Activated CD4-positive, alpha-beta T cell treated with anti-CD3 and anti-CD28 coated beads, Interleukin-2, amount 10 ng/mL, durations not matched to agents 24 days and 14 days (primary cell): Measurements from ENCODE around the gene MS4A4E. TPM values are rescaled to one million over a fixed set of nuclear protein-coding genes. Genes with fewer than 3 reads are reported as not detected.
"Not testable (repeated sequence)": the region's sequence is repeated elsewhere in the genome, so short reads cannot be mapped to it uniquely, and the experiment has no call there.

Experiments used
- DNase-seq: peaks from one replicate; pipeline ENCODE4 v3.0.0; 2022
- H3K27ac Mint-ChIP-seq: one replicate; pipeline ENCODE4 v1.8.0; 2022; ENCODE audit warnings: mild to moderate bottlenecking, mixed read lengths
- H3K27me3 Mint-ChIP-seq: one replicate; pipeline ENCODE4 v1.8.0; 2022; ENCODE audit warnings: mixed read lengths
- H3K36me3 Mint-ChIP-seq: one replicate; pipeline ENCODE4 v1.8.0; 2022; ENCODE audit warnings: low read depth, mild to moderate bottlenecking, mixed read lengths
- H3K4me1 Mint-ChIP-seq: one replicate; pipeline ENCODE4 v1.8.0; 2021; ENCODE audit warnings: mixed read lengths
- H3K4me3 Mint-ChIP-seq: one replicate; pipeline ENCODE4 v1.8.0; 2022; ENCODE audit warnings: mild to moderate bottlenecking, moderate library complexity, mixed read lengths
- H3K9me3 Mint-ChIP-seq: one replicate; pipeline ENCODE4 v1.8.0; 2021; ENCODE audit warnings: mixed read lengths
- intact Hi-C: fragments of 100-400 bp; cut with micrococcal nuclease; formaldehyde crosslinking; loops from one replicate; pipeline ENCODE4 v1.15.1; 2023
- total RNA-seq: library from RNA; stranded (reverse); gene quantifications from 2 replicates; pipeline ENCODE4 v1.2.3, GENCODE V29; 2022

The MS4A4E gene
- total RNA-seq, 1 donor from 2014 or later = not detected

DNA sequence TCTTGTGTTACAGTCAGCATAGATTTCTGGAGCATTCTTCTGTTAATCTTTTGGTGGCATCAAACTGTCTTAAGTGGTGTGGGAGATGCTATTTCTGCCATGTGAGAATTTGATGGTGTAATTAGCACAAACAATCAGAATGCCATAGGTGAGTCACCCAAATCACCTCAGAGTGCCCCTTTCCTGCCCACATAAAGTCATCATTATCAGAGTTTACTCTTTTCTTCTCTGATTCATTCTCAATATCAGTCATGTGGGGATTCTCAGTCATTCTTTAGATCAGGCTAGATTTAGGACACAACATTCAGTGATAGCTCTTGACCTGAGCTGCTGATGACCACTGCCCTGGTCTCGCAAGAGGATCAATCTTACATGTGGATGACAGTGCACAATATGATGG is 36.3 kb downstream of the MS4A4E start:
- Mint-ChIP-seq H3K27me3 (peaks cover 4% of the 10 kb centered on the region), H3K27ac (no peak overlapping the region), H3K4me1 (peaks cover 5% of the 10 kb centered on the region), H3K36me3 (no peaks in the 10 kb centered on the region), H3K4me3 (no peak overlapping the region), H3K9me3 (no peaks in the 10 kb centered on the region)
- intact Hi-C loops = no loop called here
- DNase-seq = no peak

DNA sequence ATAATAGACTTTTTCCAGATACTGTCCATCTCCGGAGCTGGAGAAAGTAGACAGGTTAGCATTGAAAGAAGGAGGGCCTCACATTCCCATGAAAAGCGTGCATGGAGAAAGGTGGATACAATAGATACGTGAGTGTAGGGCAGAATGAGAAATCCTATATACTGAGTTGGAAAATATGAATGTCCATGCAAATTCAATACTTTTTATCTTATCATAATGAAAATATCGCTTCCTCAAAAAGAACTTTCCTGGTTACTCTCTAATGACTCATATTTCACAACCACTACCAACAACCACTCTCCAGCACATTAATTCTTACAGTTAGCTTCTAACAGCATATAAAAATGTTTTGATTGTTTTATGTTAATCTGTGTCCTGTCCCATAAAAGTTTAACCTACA is 38.0 kb downstream of the MS4A4E start:
- intact Hi-C loops = no loop called here
- H3K27me3 Mint-ChIP-seq = peaks cover 4% of the 10 kb centered on the region
- DNase-seq = no peak
- H3K9me3 Mint-ChIP-seq = no peaks in the 10 kb centered on the region
- H3K4me3 Mint-ChIP-seq = no peak overlapping the region
- no peaks in the 10 kb centered on the region for H3K36me3 Mint-ChIP-seq
- peaks cover 5% of the 10 kb centered on the region for H3K4me1 Mint-ChIP-seq
- no peak overlapping the region for H3K27ac Mint-ChIP-seq

DNA sequence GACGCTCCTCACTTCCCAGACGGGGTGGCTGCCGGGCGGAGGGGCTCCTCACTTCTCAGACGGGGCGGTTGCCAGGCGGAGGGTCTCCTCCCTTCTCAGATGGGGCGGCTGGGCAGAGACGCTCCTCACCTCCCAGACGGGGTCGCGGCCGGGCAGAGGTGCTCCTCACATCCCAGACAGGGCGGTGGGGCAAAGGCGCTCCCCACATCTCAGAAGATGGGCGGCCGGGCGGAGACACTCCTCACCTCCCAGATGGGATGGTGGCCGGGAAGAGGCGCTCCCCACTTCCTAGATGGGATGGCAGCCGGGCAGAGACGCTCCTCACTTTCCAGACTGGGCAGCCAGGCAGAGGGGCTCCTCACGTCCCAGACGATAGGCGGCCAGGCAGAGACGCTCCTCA is 41.6 kb downstream of the MS4A4E start:
- H3K27ac Mint-ChIP-seq, H3K27me3 Mint-ChIP-seq, H3K9me3 Mint-ChIP-seq, H3K36me3 Mint-ChIP-seq, H3K4me1 Mint-ChIP-seq, H3K4me3 Mint-ChIP-seq, intact Hi-C loops: not testable (repeated sequence)
- peak; percentile 44 for DNase-seq

GRCh38 chr11:60197442-60197841 is 45.5 kb downstream of the MS4A4E start:
- H3K36me3 Mint-ChIP-seq = no peaks in the 10 kb centered on the region
- peak; percentile 41 for DNase-seq
- H3K4me3 Mint-ChIP-seq = no peak overlapping the region
- peaks cover 7% of the 10 kb centered on the region for H3K4me1 Mint-ChIP-seq
- H3K27ac Mint-ChIP-seq = no peak overlapping the region
- H3K27me3 Mint-ChIP-seq = peaks cover 3% of the 10 kb centered on the region
- intact Hi-C loops = loop anchor here (10.0 kb wide), 1 partner anchor 443 kb away; the partner anchor contains the start of gene STX3
- no peaks in the 10 kb centered on the region for H3K9me3 Mint-ChIP-seq

DNA sequence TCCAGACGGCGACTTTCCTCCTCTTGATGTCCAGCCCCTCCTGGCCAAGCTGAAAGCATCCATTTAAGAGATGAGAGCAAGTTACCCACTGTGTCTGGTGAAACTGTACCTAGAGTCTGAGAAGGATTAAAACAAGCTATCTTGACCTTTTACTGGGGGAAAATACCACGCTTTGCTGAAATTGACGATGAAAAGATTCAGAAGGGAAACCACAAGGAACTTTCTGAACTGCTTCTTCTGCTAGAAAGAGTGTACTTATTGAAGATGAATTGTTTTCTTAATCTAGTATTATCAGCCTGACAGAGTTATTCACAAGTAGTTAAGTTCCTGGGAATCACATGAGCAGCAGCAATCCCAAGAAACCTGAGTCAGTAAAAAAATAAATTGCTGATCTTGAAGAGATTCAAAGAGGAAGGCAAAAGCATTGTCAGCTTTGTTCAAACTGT is 47.0 kb downstream of the MS4A4E start:
- intact Hi-C loops = loop anchor here (10.0 kb wide), 1 partner anchor 441 kb away; the partner anchor contains the start of gene STX3
- peaks cover 3% of the 10 kb centered on the region for H3K27me3 Mint-ChIP-seq
- no peaks in the 10 kb centered on the region for H3K36me3 Mint-ChIP-seq
- no peaks in the 10 kb centered on the region for H3K9me3 Mint-ChIP-seq
- no peak overlapping the region for H3K4me3 Mint-ChIP-seq
- H3K27ac Mint-ChIP-seq = no peak overlapping the region
- peaks cover 7% of the 10 kb centered on the region for H3K4me1 Mint-ChIP-seq
- DNase-seq = peak; percentile 20

GRCh38 chr11:60194511-60194910 is 48.4 kb downstream of the MS4A4E start:
- Mint-ChIP-seq H3K9me3 (no peaks in the 10 kb centered on the region), H3K36me3 (no peaks in the 10 kb centered on the region), H3K27me3 (peaks cover 3% of the 10 kb centered on the region), H3K4me3 (no peak overlapping the region), H3K27ac (no peak overlapping the region), H3K4me1 (peaks cover 7% of the 10 kb centered on the region)
- intact Hi-C loops = loop anchor here (10.0 kb wide), 1 partner anchor 440 kb away; the partner anchor contains the start of gene STX3
- no peak for DNase-seq

DNA sequence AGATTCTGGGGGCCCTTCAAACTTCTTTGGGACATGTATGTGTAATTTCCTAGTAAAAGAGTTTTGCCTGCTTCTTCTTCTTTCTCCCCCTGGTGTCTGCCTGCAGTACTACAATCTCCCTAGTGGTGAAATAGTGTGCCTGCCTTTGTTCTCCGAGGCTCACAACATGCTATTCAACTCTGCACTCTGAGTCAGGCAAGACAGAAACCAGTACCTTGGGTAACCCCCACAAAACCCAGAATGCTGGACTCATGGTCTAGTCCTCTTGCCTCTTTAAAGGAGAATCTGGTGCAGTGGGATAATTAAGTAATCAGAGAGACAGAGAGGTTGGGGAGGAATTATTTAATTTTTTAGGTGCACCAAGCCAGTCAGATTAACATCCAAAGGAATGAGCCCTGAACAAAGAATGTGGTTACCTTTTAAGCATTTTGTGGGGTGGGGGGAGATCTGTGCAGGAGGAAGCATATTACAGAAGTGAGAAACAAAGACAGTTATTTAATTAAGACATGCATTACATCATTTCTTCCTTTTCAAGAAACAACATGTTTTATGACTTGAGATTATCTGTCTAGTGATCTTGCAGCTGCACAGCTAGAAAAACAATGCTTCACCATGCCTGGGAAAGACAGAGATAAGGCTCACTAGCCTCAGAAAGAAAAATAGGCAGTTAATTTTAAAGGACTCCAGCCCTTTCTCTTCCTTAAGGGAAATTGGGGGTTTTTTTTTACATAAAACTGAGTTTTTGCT is 49.1 kb downstream of the MS4A4E start:
- intact Hi-C loops = loop anchor here (2.0 to 10.0 kb wide), 2 partner anchors 371 to 439 kb away; partner anchors contain the start of gene STX3
- Mint-ChIP-seq H3K4me1 (peaks cover 7% of the 10 kb centered on the region), H3K27me3 (peaks cover 3% of the 10 kb centered on the region), H3K9me3 (no peaks in the 10 kb centered on the region), H3K4me3 (no peak overlapping the region), H3K36me3 (no peaks in the 10 kb centered on the region), H3K27ac (no peak overlapping the region)
- DNase-seq = peak; percentile 88

- H3K4me1 Mint-ChIP-seq, H3K9me3 Mint-ChIP-seq, H3K27me3 Mint-ChIP-seq, H3K36me3 Mint-ChIP-seq, DNase-seq, H3K4me3 Mint-ChIP-seq, H3K27ac Mint-ChIP-seq: not testable (repeated sequence)
- intact Hi-C loops = loop anchor here (2.0 to 10.0 kb wide), 2 partner anchors 370 to 438 kb away; partner anchors contain the start of gene STX3
Measured at GRCh38 chr11:60192564-60192963, 50.4 kb downstream of the MS4A4E start.

GRCh38 chr11:60188481-60188880 is 54.5 kb downstream of the MS4A4E start:
- H3K27me3 Mint-ChIP-seq, H3K27ac Mint-ChIP-seq, DNase-seq, intact Hi-C loops, H3K4me3 Mint-ChIP-seq, H3K36me3 Mint-ChIP-seq, H3K9me3 Mint-ChIP-seq, H3K4me1 Mint-ChIP-seq: not testable (repeated sequence)

GRCh38 chr11:60186128-60186527 is 56.8 kb downstream of the MS4A4E start:
- DNase-seq, H3K27ac Mint-ChIP-seq, intact Hi-C loops, H3K4me3 Mint-ChIP-seq, H3K27me3 Mint-ChIP-seq, H3K9me3 Mint-ChIP-seq, H3K4me1 Mint-ChIP-seq, H3K36me3 Mint-ChIP-seq: not testable (repeated sequence)

DNA sequence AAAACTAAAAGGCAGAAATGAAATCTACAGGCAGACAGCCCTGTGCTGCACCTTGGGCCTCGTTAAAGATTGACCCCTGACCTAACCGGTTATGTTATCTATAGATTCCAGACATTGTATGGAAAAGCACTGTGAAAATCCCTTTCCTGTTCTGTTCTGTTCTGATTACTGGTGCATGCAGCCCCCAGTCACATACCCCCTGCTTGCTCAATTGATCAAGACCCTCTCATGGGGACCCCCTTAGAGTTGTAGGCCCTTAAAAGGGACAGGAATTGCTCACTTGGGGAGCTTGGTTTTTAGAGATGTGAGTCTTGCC is 57.5 kb downstream of the MS4A4E start:
- H3K27ac Mint-ChIP-seq, H3K4me3 Mint-ChIP-seq, H3K4me1 Mint-ChIP-seq, H3K9me3 Mint-ChIP-seq, H3K36me3 Mint-ChIP-seq, DNase-seq, H3K27me3 Mint-ChIP-seq, intact Hi-C loops: not testable (repeated sequence)

- no peaks in the 10 kb centered on the region for H3K4me1 Mint-ChIP-seq
- H3K27ac Mint-ChIP-seq = no peak overlapping the region
- DNase-seq = no peak
- peaks cover 4% of the 10 kb centered on the region for H3K9me3 Mint-ChIP-seq
- no peaks in the 10 kb centered on the region for H3K36me3 Mint-ChIP-seq
- intact Hi-C loops = no loop called here
- H3K27me3 Mint-ChIP-seq = peaks cover 7% of the 10 kb centered on the region
- no peak overlapping the region for H3K4me3 Mint-ChIP-seq
Measured at GRCh38 chr11:60184824-60185511, 58.0 kb downstream of the MS4A4E start.

GRCh38 chr11:60183591-60184205 is 59.2 kb downstream of the MS4A4E start:
- Mint-ChIP-seq H3K4me1 (no peaks in the 10 kb centered on the region), H3K9me3 (peaks cover 4% of the 10 kb centered on the region), H3K4me3 (no peak overlapping the region), H3K27me3 (peaks cover 7% of the 10 kb centered on the region), H3K27ac (no peak overlapping the region), H3K36me3 (no peaks in the 10 kb centered on the region)
- intact Hi-C loops = no loop called here
- no peak for DNase-seq
